ENCODE measurements around the gene NKX6-2.
"Not testable (repeated sequence)": the region's sequence is repeated elsewhere in the genome, so short reads cannot be mapped to it uniquely, and the experiment has no call there.

Gene NKX6-2

GRCh38 chr10:132752378-132752777 is 33.6 kb downstream of the NKX6-2 start:
- no peak for DNase-seq

- no peak for DNase-seq
These were observed 35.0 kb downstream of the NKX6-2 start for GRCh38 chr10:132750936-132751335.

DNA sequence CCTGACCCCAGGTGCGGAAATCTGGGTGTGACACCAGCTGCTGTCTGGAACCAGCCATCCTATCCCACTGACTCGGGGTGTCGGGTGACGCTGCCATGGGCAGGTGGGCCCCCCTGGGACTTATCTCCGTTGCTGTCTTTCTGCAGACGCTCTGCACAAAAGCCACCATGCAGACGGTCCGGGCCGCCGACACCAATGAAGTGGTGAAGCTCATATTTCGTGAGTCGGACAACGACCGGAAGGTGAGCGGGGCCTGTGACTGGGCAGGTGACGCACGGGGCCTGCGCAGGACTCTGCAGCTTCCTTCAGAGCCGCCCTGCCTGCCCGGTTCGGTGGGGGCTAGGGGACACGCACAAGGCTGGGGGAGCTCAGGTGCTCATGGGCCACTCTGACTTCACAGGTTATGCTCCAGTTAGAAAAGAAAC is 36.6 kb downstream of the NKX6-2 start:
- no peak for DNase-seq

DNA sequence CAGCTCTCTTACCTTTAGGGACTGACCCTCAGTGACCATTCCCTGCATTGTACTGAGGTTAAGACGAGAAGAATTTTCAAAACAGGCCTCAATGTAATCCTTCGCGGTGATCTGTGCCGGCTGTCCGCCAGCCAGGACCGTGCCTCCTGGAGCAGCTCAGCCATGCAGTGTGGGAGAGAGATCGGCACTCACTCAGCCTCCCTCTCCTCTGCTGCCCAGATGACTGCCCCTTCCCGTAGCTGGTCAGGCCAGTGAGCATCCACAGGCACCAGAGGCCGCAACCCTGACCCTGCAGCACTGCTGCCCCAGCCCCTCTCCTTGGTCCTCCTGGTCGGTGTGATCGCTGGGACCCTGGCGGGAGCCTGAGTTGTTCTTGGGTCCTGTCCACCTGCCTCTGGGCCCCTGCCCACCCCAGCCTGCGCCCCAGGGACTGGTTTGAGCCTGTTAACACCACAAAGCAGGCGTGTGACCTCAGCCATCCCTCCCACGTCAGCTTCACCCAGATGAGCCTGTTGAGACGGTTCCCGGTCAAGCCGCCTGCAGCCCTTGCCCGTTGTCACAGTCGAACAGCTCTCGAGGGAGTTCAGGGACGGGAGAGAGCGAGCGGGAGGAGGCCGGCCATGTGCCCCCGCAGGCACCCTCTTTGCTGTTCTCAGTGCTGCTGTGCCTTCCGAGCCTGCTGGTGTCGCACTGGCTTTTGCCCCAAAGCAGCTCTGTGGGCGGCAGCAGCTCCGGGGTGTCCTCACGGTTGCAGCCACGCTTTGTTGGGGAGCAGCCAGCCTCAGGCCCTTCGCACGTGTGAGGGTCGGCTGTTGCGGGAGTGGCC is 37.2 kb downstream of the NKX6-2 start:
- DNase-seq, result no peak

GRCh38 chr10:132748135-132748534 is 37.8 kb downstream of the NKX6-2 start:
- DNase-seq, result no peak

DNA sequence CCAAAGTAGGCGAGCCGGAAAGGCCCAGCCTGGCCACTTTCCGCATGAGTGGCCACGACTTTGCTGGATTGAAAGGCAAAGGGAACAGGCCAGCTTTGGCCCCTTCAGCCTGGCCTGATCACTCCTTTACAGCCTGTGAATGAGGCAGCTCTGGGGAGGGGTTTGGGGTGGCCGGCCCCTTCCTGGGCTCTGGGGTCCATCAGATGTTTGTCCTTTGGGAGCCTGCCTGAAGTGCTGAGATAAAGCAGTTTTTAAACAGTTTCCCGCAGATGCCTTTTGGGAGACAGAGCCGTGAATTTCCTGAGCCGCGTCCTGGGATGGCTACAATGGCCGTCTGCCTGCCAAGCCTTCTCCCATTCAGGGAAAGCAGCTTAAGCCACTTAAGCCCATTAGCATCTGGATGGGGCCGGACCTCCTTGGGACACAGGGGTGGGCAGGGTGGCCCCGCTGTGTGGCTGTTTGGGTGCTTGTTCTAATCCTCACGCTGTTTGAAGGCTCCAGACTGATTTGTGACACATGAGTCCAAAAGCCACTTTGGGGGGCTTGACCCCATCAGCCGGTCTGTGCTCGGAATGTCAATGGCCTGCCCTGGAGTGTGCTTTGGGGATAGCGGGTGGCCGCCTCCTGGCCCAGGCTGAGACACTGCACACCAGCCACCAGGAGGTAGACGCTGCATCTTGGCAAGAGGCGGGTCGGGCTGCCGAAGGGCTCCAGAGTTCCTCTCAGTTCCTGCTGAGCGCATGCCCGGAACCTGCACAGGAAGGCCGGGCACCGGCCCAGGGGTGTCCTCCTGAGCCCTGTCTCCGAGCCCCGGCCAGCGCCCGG is 38.9 kb downstream of the NKX6-2 start:
- no peak for DNase-seq

GRCh38 chr10:132746386-132746785 is 39.6 kb downstream of the NKX6-2 start:
- DNase-seq, result no peak

GRCh38 chr10:132745971-132746370 is 40.0 kb downstream of the NKX6-2 start:
- no peak for DNase-seq

GRCh38 chr10:132745511-132745910 is 40.4 kb downstream of the NKX6-2 start:
- no peak for DNase-seq

- DNase-seq, result no peak
These were observed 41.1 kb downstream of the NKX6-2 start for GRCh38 chr10:132744839-132745238.

GRCh38 chr10:132743925-132744490 is 41.9 kb downstream of the NKX6-2 start:
- DNase-seq, result no peak

GRCh38 chr10:132743196-132743924 is 42.6 kb downstream of the NKX6-2 start:
- not testable (repeated sequence) for DNase-seq

- no peak for DNase-seq
These were observed 43.1 kb downstream of the NKX6-2 start for GRCh38 chr10:132742837-132743194.

DNA sequence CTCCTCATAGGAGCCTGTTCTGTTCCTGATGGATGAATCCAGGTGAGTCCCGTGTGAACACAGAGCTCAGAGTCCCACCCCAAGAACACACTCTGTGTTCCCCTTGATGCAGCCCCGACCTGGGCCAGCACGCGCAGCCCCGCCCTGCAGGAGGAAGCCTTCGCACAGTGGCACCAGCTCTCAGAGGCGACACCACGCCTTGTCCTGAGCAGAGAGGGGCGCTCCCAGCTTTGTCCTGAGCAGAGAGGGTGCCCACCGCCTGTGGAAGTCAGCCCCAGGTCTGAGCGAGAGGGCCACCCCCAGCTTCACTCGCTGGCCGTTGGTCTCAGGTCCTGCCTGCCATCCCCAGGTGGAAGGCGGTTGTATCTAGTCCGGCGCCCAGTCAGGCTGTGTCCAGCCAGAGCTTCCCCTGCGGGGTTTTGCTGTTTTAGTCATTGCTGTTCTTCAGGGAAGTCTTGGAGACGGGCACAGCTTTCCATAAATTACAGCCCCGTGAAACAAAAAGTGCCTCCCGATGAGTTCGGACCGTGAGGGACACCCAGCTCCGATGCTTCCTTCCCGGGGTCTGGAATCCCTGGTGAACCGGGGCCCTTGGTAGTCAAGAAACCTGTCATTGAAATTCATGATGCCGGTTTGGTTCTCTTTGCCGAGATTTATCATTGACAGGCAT is 43.6 kb downstream of the NKX6-2 start:
- no peak for DNase-seq

- DNase-seq, result no peak
These were observed 45.4 kb downstream of the NKX6-2 start for GRCh38 chr10:132740588-132740987.

- DNase-seq, result no peak
These were observed 46.7 kb downstream of the NKX6-2 start for GRCh38 chr10:132739225-132739613.

DNA sequence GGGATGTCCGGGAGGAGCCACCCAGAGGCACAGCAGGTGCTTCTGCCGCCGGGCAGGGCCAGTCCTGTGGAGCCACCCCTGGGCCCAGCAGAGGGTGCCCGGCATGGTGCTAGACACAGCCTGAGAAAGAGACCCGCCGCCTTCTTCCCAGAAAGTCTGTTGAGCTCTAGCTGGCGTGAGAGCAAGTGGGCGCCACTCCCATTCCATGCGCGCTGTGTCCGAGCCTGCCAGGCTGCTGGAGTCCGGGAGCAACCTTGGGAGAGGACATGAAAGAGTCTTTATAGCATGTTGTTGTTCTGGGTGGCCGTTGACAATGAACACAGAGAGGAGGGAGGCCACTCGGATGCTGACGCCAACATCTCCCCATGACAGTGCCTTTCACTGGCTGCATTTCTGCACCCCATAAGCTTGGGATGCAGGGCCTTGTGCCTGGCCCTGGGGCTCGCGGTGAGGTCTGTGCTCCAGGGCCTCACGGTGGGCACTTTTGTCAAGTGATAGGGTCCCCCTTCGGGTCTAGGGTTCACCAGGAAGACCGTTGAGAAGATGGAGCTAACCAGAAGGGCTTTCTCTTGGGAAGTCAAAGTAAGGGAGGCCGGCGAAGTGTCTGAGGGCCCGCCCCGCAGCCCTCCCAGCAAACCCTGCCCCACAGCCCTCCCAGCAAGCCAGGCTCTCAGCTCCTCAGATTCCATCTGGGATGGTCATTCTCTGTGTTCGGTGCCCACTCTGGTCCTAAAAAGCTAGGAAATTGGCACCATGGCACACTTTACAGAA is 47.3 kb downstream of the NKX6-2 start:
- no peak for DNase-seq

DNA sequence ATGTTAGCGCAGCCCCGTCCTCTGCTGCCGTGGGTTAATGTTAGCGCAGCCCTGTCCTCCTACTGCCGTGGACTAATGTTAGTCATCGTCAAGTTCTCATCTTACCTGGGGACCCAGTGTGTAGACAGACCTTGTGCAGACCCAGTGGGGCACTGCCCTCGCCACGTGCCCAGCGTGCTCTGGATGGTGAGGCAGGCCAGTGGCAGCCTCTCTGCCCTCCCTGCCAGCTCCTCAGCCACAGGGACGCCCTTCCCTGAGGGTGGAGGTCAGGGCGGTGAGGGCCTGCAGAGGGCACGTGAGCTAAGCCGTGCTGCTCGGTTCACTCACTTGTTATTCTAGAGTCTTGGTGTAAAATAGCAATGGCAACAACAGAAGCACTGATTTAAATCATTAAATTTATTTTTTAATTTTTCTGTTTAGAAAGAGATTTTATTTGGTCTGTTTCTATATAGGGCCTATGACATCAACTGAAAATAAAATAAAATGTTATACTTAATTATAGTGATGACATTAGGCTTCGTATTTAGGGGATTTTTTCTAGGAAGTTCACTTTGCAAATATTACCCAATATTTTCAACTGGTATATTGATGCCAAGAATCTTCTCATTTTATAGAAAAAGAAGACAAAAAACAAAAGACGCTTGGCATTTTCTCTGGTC is 48.4 kb downstream of the NKX6-2 start:
- DNase-seq, result no peak

DNA sequence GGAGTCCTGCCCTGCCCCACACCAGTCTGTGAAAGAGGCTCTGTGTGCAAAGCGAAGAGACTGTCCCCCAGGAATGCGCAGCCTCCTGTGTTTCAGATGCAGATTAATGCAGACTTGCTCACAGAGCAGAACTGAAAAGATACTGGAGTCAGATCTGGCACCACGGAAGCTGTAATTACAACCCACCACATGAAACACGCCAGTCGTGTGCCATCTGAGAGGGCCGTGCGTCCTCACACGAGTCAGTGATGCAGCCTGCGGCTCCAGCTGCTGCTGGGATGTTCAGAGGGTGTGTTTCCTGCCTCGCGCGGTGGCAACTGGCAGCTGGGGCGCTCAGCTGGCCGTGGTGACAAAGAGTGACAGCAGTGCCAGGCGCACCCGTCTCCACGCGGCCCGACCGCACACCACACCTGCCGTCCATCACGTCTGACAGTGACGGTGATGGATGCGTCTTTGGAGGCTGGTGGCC is 50.0 kb downstream of the NKX6-2 start:
- DNase-seq, result no peak

- DNase-seq, result no peak
These were observed 50.6 kb downstream of the NKX6-2 start for GRCh38 chr10:132735341-132735775.

DNA sequence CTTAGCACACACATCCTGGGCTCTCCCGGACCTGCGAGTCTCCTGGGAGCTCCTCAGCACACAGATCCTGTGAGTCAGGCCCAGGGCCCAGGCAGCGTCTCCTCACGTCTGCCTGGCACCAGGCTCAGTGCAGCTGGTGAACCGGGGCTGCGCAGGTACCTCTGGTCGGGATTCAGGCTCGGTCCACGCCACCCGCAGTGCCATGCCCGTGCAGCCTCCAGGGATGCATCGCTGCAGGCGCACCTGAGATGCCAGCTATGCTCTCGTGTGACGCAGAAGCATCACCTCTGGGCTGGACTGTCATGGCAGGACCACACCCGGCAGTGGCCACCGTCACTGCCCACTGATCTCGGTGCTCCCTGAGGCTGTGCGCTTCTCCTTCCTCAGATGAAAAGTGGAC is 52.0 kb downstream of the NKX6-2 start:
- no peak for DNase-seq

Measured in NCI-H1694 treated with DMSO at 0.1 percent for 48 hours (cell line).